ENCODE measurements around the gene SUFU. TPM values are rescaled to one million over a fixed set of nuclear protein-coding genes. Genes with fewer than 3 reads are reported as not detected.
A peak's percentile ranks its signal among the peaks of the same experiment; 100 is the strongest.

Gene SUFU
- total RNA-seq, 1 experiment from 2014 or later, result 13.1 TPM

GRCh38 chr10:102492344-102492939 lies 11.3 kb upstream of the SUFU start:
- no peaks in the 10 kb centered on the region for H3K9me3 Mint-ChIP-seq
- H3K4me1 Mint-ChIP-seq, result no peaks in the 10 kb centered on the region
- POLR2A ChIA-PET, result no interaction called here
- H3K36me3 Mint-ChIP-seq, result peaks cover 22% of the 10 kb centered on the region
- no peaks in the 10 kb centered on the region for H3K27me3 Mint-ChIP-seq (ENCODE audit: low read depth)
- TF ChIP-seq EMX1 (CRISPR knock-in tag; IDR thresholded peaks at IDR 0.05), result no peak
- TF ChIP-seq PRDM15 (CRISPR knock-in tag; IDR thresholded peaks at IDR 0.05), result no peak
- ATAC-seq, result no peak
- CTCF ChIA-PET, result interaction anchor here (2.4 kb wide), 1 partner anchor 91 kb away, joined by 5 read pairs; no protein-coding TSS in a partner anchor
- no peak overlapping the region for H3K4me3 Mint-ChIP-seq
- peak overlapping the region; percentile 80; the same call in 1 of the 2 replicates for H3K27ac Mint-ChIP-seq
- no peak for DNase-seq (ENCODE audit: low spot score)

GRCh38 chr10:102492983-102493382 lies 10.8 kb upstream of the SUFU start:
- ATAC-seq, result no peak
- no peak for TF ChIP-seq CREM (CRISPR knock-in tag; IDR thresholded peaks at IDR 0.05)
- no peak for TF ChIP-seq ZBTB43 (CRISPR knock-in tag; IDR thresholded peaks at IDR 0.05)
- TF ChIP-seq RORB (CRISPR knock-in tag; IDR thresholded peaks at IDR 0.05), result no peak
- TF ChIP-seq OVOL2 (CRISPR knock-in tag; IDR thresholded peaks at IDR 0.05; ENCODE audit: borderline replicate concordance), result no peak
- TF ChIP-seq AFF4 (CRISPR knock-in tag; IDR thresholded peaks at IDR 0.05; ENCODE audit: borderline replicate concordance), result no peak
- TF ChIP-seq TEAD1 (CRISPR knock-in tag; IDR thresholded peaks at IDR 0.05), result no peak
- TF ChIP-seq JAZF1 (CRISPR knock-in tag; IDR thresholded peaks at IDR 0.05), result no peak
- TF ChIP-seq, protein P1, sequence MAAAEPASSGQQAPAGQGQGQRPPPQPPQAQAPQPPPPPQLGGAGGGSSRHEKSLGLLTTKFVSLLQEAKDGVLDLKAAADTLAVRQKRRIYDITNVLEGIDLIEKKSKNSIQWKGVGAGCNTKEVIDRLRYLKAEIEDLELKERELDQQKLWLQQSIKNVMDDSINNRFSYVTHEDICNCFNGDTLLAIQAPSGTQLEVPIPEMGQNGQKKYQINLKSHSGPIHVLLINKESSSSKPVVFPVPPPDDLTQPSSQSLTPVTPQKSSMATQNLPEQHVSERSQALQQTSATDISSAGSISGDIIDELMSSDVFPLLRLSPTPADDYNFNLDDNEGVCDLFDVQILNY (CRISPR knock-in tag; IDR thresholded peaks at IDR 0.05), result no peak
- Mint-ChIP-seq H3K27me3 (ENCODE audit: low read depth) (no peaks in the 10 kb centered on the region), H3K4me1 (no peaks in the 10 kb centered on the region), H3K4me3 (no peak overlapping the region), H3K27ac (no peak overlapping the region), H3K9me3 (no peaks in the 10 kb centered on the region), H3K36me3 (peaks cover 17% of the 10 kb centered on the region)
- ChIA-PET POLR2A (no interaction called here), CTCF (interaction anchor here (2.4 kb wide), 1 partner anchor 91 kb away, joined by 5 read pairs; no protein-coding TSS in a partner anchor)
- DNase-seq (ENCODE audit: low spot score), result no peak

DNA sequence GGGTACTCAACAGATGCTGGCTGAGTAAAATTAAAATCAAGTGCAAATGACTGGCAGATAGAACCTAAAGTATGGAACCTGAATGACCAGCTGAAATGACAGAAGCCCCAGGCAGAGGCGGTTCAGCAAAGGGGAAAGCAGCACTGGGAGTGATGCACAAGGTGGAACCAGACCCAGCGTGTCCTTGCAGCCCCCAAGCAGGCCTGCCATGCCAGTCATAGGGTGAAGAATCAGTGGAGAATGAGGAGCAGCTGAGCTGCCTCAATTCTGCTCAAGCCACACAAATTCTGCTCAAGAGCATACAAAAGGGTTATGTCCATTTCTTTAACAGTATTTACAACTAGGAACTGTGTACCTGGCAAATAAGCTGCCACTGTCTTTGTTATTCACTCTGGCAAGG lies 10.0 kb upstream of the SUFU start:
- Mint-ChIP-seq H3K27ac (peak overlapping the region; percentile 72; the same call in 1 of the 2 replicates), H3K27me3 (ENCODE audit: low read depth) (no peaks in the 10 kb centered on the region), H3K36me3 (peaks cover 11% of the 10 kb centered on the region), H3K4me1 (no peaks in the 10 kb centered on the region), H3K4me3 (no peak overlapping the region), H3K9me3 (no peaks in the 10 kb centered on the region)
- POLR2A ChIA-PET, result no interaction called here
- DNase-seq (ENCODE audit: low spot score), result no peak
- ATAC-seq, result no peak
- CTCF ChIA-PET, result interaction anchor here (0.8 to 2.4 kb wide), 2 partner anchors 90 to 264 kb away, joined by 3 to 5 read pairs; no protein-coding TSS in a partner anchor
- TF ChIP-seq ZNF671 (CRISPR knock-in tag; IDR thresholded peaks at IDR 0.05) (no peak), JUN (CRISPR knock-in tag; IDR thresholded peaks at IDR 0.05) (no peak), ZMAT4 (CRISPR knock-in tag; IDR thresholded peaks at IDR 0.05) (no peak), TEAD4 (CRISPR knock-in tag; IDR thresholded peaks at IDR 0.05) (no peak), ESRRA (CRISPR knock-in tag; IDR thresholded peaks at IDR 0.05; ENCODE audit: borderline replicate concordance) (no peak), ZNF138 (CRISPR knock-in tag; conservative IDR thresholded peaks at IDR 0.05) (no peak)
- TF ChIP-seq, protein P2, sequence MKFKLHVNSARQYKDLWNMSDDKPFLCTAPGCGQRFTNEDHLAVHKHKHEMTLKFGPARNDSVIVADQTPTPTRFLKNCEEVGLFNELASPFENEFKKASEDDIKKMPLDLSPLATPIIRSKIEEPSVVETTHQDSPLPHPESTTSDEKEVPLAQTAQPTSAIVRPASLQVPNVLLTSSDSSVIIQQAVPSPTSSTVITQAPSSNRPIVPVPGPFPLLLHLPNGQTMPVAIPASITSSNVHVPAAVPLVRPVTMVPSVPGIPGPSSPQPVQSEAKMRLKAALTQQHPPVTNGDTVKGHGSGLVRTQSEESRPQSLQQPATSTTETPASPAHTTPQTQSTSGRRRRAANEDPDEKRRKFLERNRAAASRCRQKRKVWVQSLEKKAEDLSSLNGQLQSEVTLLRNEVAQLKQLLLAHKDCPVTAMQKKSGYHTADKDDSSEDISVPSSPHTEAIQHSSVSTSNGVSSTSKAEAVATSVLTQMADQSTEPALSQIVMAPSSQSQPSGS (CRISPR knock-in tag; IDR thresholded peaks at IDR 0.05; ENCODE audit: borderline replicate concordance, low read depth), result no peak
- TF ChIP-seq, protein P3, sequence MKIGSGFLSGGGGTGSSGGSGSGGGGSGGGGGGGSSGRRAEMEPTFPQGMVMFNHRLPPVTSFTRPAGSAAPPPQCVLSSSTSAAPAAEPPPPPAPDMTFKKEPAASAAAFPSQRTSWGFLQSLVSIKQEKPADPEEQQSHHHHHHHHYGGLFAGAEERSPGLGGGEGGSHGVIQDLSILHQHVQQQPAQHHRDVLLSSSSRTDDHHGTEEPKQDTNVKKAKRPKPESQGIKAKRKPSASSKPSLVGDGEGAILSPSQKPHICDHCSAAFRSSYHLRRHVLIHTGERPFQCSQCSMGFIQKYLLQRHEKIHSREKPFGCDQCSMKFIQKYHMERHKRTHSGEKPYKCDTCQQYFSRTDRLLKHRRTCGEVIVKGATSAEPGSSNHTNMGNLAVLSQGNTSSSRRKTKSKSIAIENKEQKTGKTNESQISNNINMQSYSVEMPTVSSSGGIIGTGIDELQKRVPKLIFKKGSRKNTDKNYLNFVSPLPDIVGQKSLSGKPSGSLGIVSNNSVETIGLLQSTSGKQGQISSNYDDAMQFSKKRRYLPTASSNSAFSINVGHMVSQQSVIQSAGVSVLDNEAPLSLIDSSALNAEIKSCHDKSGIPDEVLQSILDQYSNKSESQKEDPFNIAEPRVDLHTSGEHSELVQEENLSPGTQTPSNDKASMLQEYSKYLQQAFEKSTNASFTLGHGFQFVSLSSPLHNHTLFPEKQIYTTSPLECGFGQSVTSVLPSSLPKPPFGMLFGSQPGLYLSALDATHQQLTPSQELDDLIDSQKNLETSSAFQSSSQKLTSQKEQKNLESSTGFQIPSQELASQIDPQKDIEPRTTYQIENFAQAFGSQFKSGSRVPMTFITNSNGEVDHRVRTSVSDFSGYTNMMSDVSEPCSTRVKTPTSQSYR (CRISPR knock-in tag; IDR thresholded peaks at IDR 0.05), result no peak
